ENCODE results near the gene PPIG. TPM values are rescaled to one million over a fixed set of nuclear protein-coding genes. Genes with fewer than 3 reads are reported as not detected.

Gene PPIG
- total RNA-seq, 1 donor: 25.3 TPM

GRCh38 chr2:169620509-169620908 is 36.4 kb downstream of the PPIG start:
- no peaks in the 10 kb centered on the region for H4K20me1 ChIP-seq (ENCODE audit: insufficient read depth, low read length)
- peaks cover 35% of the 10 kb centered on the region for H3K79me2 ChIP-seq (ENCODE audit: insufficient read depth, low read length)
- no peak overlapping the region for H3K4me3 ChIP-seq (ENCODE audit: insufficient read depth, low read length)
- H3K27me3 ChIP-seq (ENCODE audit: insufficient read depth, low read length): no peaks in the 10 kb centered on the region
- no peak for DNase-seq (ENCODE audit: insufficient read length, low spot score, missing footprints)
- H3K27ac ChIP-seq (ENCODE audit: low read depth, low read length): no peak overlapping the region
- H3K4me1 ChIP-seq (ENCODE audit: insufficient read depth, low read length): no peaks in the 10 kb centered on the region
- H3K9me3 ChIP-seq (ENCODE audit: low read depth, low read length): no peaks in the 10 kb centered on the region
- H3K4me2 ChIP-seq (ENCODE audit: insufficient read depth, low read length): no peak overlapping the region
- TF ChIP-seq, protein P1, sequence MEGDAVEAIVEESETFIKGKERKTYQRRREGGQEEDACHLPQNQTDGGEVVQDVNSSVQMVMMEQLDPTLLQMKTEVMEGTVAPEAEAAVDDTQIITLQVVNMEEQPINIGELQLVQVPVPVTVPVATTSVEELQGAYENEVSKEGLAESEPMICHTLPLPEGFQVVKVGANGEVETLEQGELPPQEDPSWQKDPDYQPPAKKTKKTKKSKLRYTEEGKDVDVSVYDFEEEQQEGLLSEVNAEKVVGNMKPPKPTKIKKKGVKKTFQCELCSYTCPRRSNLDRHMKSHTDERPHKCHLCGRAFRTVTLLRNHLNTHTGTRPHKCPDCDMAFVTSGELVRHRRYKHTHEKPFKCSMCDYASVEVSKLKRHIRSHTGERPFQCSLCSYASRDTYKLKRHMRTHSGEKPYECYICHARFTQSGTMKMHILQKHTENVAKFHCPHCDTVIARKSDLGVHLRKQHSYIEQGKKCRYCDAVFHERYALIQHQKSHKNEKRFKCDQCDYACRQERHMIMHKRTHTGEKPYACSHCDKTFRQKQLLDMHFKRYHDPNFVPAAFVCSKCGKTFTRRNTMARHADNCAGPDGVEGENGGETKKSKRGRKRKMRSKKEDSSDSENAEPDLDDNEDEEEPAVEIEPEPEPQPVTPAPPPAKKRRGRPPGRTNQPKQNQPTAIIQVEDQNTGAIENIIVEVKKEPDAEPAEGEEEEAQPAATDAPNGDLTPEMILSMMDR (IDR thresholded peaks at IDR 0.05; ENCODE audit: extremely low read depth, low read depth, low read length): no peak
- H2AFZ ChIP-seq (ENCODE audit: low read length): no peak overlapping the region
- H3K36me3 ChIP-seq (ENCODE audit: insufficient read depth, low read length): peaks cover 16% of the 10 kb centered on the region

- Histone ChIP-seq H4K20me1 (ENCODE audit: insufficient read depth, low read length) (no peaks in the 10 kb centered on the region), H3K27ac (ENCODE audit: low read depth, low read length) (no peak overlapping the region), H2AFZ (ENCODE audit: low read length) (no peak overlapping the region), H3K4me3 (ENCODE audit: insufficient read depth, low read length) (no peak overlapping the region), H3K79me2 (ENCODE audit: insufficient read depth, low read length) (peaks cover 21% of the 10 kb centered on the region), H3K4me2 (ENCODE audit: insufficient read depth, low read length) (no peak overlapping the region), H3K27me3 (ENCODE audit: insufficient read depth, low read length) (no peaks in the 10 kb centered on the region), H3K36me3 (ENCODE audit: insufficient read depth, low read length) (peaks cover 8% of the 10 kb centered on the region), H3K4me1 (ENCODE audit: insufficient read depth, low read length) (no peaks in the 10 kb centered on the region), H3K9me3 (ENCODE audit: low read depth, low read length) (no peaks in the 10 kb centered on the region)
- TF ChIP-seq, protein P1 (IDR thresholded peaks at IDR 0.05; ENCODE audit: extremely low read depth, low read depth, low read length): no peak
- DNase-seq (ENCODE audit: insufficient read length, low spot score, missing footprints): no peak
Observed at GRCh38 chr2:169623235-169623634, 39.1 kb downstream of the PPIG start.

DNA sequence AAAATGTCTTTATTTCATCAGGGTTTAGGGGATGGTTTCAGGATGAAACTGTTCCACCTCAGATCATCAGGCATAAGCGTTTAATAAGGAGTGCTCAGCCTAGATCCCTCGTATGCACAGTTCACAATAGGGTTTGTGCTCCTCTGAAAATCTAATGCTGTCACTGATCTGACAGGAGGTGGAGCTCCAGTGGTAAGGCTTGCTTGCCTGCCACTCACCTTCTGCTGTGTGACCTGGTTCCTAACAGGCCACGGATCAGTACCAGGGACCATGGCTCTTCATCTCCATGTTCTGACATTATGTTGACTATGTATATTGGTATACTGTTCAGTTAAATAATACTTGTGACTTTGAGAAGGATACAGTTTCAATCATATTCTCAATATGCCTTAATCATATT is 41.6 kb downstream of the PPIG start:
- Histone ChIP-seq H2AFZ (ENCODE audit: low read length) (no peak overlapping the region), H3K27me3 (ENCODE audit: insufficient read depth, low read length) (no peaks in the 10 kb centered on the region), H3K4me1 (ENCODE audit: insufficient read depth, low read length) (no peaks in the 10 kb centered on the region), H4K20me1 (ENCODE audit: insufficient read depth, low read length) (no peaks in the 10 kb centered on the region), H3K27ac (ENCODE audit: low read depth, low read length) (no peak overlapping the region), H3K4me2 (ENCODE audit: insufficient read depth, low read length) (no peak overlapping the region), H3K4me3 (ENCODE audit: insufficient read depth, low read length) (no peak overlapping the region), H3K79me2 (ENCODE audit: insufficient read depth, low read length) (peaks cover 9% of the 10 kb centered on the region), H3K9me3 (ENCODE audit: low read depth, low read length) (no peaks in the 10 kb centered on the region), H3K36me3 (ENCODE audit: insufficient read depth, low read length) (peaks cover 8% of the 10 kb centered on the region)
- DNase-seq (ENCODE audit: insufficient read length, low spot score, missing footprints): no peak
- TF ChIP-seq, protein P1 (IDR thresholded peaks at IDR 0.05; ENCODE audit: extremely low read depth, low read depth, low read length): no peak

DNA sequence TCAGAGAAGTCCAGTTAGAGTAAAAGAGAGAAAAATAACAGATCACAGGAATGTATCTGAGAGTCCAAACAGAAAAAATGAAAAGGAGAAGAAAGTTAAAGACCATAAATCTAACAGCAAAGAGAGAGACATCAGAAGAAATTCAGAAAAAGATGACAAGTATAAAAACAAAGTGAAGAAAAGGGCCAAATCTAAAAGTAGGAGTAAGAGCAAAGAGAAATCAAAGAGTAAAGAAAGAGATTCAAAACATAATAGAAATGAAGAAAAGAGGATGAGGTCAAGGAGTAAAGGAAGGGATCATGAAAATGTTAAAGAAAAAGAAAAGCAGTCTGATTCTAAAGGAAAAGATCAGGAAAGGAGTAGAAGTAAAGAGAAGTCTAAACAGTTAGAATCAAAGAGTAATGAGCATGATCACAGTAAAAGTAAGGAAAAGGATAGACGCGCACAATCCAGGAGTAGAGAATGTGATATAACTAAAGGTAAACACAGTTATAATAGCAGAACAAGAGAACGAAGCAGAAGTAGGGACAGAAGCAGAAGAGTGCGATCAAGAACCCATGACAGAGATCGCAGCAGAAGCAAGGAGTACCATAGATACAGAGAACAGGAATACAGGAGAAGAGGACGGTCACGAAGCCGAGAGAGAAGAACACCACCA is 52.4 kb downstream of the PPIG start:
- Histone ChIP-seq H2AFZ (ENCODE audit: low read length) (no peak overlapping the region), H3K27me3 (ENCODE audit: insufficient read depth, low read length) (no peaks in the 10 kb centered on the region), H3K4me3 (ENCODE audit: insufficient read depth, low read length) (no peak overlapping the region), H3K79me2 (ENCODE audit: insufficient read depth, low read length) (no peaks in the 10 kb centered on the region), H3K36me3 (ENCODE audit: insufficient read depth, low read length) (peaks cover 41% of the 10 kb centered on the region), H4K20me1 (ENCODE audit: insufficient read depth, low read length) (no peaks in the 10 kb centered on the region), H3K4me1 (ENCODE audit: insufficient read depth, low read length) (no peaks in the 10 kb centered on the region), H3K9me3 (ENCODE audit: low read depth, low read length) (no peaks in the 10 kb centered on the region), H3K4me2 (ENCODE audit: insufficient read depth, low read length) (no peak overlapping the region), H3K27ac (ENCODE audit: low read depth, low read length) (no peak overlapping the region)
- TF ChIP-seq, protein P1 (IDR thresholded peaks at IDR 0.05; ENCODE audit: extremely low read depth, low read depth, low read length): no peak
- DNase-seq (ENCODE audit: insufficient read length, low spot score, missing footprints): no peak

All from osteoblast (primary cell).